HK-2 (cell line): ENCODE data around the gene TEKT4.
"Not testable (repeated sequence)": the region's sequence is repeated elsewhere in the genome, so short reads cannot be mapped to it uniquely, and the experiment has no call there.

Experiments used
- DNase-seq: peaks from one replicate; pipeline ENCODE4 v3.0.0-alpha.2; 2018; ENCODE audit not compliant: unreplicated experiment

Gene TEKT4

GRCh38 chr2:94875820-94876522 is 4.7 kb downstream of the TEKT4 start:
- DNase-seq = no peak

- no peak for DNase-seq
These were observed 5.3 kb downstream of the TEKT4 start for GRCh38 chr2:94876523-94876863.

DNA sequence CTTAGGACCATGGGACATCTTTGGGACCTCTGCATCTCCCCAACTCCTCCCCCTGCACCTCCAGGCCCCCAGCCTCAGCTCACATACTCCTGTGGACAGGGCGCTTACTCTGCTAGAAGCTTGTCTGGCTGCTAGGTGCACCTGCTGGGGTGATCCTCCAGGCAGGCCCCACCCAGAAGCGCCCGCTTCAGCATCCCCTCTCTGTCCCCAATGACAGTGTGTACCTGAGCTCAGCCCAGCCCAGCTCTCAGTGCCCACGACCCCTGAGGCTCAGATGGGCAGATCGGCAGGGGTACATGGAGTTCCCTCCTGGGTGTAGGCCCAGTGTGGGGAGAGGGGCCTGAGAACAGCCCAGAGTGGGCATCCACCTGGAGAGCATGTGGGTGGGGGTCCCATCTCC is 5.9 kb downstream of the TEKT4 start:
- no peak for DNase-seq

DNA sequence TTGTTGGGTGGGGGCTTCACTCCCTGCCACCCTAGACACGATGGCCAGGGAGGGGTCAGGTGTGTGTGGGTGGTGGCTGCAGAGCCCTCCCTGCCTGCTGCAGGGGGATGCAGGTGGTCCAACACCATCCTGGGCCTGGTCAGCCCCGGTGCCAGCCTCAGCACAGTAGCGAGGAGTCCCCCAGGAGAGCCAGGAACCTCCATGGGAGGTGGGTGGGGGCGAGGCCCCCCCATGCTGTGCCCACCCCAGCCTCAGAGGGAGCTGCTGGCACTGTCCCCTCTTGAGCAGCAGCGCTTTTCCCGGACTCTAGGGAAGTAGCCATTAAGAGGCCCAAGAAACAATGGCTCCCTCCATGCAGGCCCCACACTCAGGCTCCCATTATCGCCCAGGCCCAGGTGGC is 7.3 kb downstream of the TEKT4 start:
- DNase-seq = not testable (repeated sequence)

DNA sequence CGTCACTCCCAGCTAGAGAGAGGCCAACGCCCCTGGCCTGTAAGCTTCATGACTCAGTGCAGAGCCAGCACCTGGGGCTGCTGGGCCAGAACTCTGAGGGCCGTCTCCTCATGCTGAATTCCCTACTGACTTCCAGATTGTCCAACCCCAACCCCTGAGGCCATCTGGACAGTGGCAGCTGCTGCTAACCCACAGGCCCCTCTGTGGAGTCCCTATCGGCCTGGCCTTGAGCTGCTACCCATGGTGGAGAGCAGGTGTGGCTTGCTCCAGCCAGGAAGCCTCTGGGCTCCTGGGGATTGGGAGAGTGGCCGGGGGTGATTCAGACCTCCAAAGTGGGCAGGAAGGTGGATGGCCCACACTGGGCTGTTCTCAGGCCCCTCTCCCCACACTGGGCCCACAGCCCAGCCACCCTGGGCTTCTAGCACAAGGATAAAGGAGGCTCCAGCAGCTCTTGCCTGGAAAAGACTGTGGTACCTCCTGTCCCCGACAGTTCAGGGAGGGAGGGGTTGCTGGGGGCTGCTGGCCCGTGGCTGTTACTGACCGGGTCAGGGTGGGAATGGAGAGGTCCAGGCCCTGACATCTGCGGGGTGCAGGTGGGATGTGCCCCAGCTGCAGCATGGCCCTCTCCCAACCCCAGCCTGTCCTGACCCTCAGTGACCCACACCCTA is 8.2 kb downstream of the TEKT4 start:
- DNase-seq = no peak

- DNase-seq = no peak
These were observed 8.8 kb downstream of the TEKT4 start for GRCh38 chr2:94879982-94880377.

DNA sequence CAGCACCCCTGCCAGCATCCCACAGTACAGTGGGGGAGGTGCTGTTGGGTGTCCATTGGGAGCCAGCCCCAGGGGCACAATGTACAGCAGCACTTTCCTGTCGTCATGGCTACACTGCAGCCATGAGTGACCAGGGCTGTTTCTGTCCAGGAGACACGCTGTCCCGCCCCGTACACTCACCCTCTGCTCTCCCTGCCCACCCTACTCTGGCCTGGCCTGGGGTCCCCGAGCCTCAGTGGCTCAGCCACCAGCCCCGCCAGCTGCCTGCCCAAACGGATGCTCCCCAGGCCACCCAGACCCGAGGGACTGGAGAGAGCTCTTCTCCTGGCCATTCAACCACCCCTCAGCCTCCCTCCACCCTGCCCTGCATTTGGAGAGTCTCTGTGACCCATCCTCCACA is 9.3 kb downstream of the TEKT4 start:
- DNase-seq = no peak

DNA sequence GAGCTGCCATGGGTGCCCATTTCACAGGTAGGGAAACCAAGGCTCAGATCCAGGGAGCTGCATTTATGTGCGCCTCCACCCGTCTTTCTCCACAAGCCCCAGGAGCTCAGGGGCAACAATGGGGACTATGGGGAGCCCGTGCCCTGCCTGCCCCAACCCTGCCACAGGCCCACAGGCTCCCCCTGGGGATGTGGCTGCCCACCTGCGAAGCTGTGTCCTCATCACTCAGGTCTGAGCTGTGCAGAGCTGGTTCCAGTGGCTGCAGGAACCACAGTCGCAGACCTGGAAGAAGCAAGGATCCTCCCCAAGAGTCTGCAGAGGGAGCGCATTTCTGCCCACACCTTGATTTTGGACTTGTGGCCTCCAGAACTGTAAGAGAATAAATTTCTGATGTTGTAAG is 9.8 kb downstream of the TEKT4 start:
- DNase-seq = no peak

DNA sequence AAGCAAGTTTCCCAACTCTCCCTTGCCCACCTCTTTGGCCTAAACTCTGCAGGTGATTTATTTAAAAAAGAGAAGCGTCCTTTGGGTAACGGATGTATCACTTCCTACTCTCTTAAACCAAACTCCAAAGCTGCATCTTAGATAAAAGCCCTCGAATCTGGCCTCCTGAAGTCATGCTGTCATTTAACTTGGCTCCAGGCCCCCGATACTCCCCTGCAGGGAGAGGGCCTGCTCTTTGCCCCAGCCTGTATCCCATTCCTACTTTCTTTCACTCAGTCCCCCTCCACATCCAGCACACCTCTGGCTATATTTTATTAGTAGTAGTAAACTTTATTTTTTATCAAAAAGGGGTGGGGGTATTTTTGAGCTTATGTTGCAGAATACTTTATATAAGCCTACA is 19.0 kb downstream of the TEKT4 start:
- DNase-seq = no peak

GRCh38 chr2:94895273-94895672 is 24.0 kb downstream of the TEKT4 start:
- DNase-seq = not testable (repeated sequence)

- not testable (repeated sequence) for DNase-seq
These were observed 35.7 kb downstream of the TEKT4 start for GRCh38 chr2:94906976-94907375.

- DNase-seq = no peak
These were observed 52.0 kb downstream of the TEKT4 start for GRCh38 chr2:94923196-94923595.

- not testable (repeated sequence) for DNase-seq
These were observed 53.8 kb downstream of the TEKT4 start for GRCh38 chr2:94924999-94925398.
